ENCODE results near the gene MOCOS.

- TF ChIP-seq, protein P1, sequence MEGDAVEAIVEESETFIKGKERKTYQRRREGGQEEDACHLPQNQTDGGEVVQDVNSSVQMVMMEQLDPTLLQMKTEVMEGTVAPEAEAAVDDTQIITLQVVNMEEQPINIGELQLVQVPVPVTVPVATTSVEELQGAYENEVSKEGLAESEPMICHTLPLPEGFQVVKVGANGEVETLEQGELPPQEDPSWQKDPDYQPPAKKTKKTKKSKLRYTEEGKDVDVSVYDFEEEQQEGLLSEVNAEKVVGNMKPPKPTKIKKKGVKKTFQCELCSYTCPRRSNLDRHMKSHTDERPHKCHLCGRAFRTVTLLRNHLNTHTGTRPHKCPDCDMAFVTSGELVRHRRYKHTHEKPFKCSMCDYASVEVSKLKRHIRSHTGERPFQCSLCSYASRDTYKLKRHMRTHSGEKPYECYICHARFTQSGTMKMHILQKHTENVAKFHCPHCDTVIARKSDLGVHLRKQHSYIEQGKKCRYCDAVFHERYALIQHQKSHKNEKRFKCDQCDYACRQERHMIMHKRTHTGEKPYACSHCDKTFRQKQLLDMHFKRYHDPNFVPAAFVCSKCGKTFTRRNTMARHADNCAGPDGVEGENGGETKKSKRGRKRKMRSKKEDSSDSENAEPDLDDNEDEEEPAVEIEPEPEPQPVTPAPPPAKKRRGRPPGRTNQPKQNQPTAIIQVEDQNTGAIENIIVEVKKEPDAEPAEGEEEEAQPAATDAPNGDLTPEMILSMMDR (IDR thresholded peaks at IDR 0.05; ENCODE audit: low read depth, low read length, poor library complexity, severe bottlenecking): no peak
- TF ChIP-seq EZH2phosphoT487 (IDR thresholded peaks at IDR 0.05; ENCODE audit: borderline replicate concordance, low read length): no peak
Observed at GRCh38 chr18:36308711-36309435, 121.6 kb downstream of the MOCOS start.
